HEK293T (cell line): ENCODE results near the gene CASD1.
A peak's percentile ranks its signal among the peaks of the same experiment; 100 is the strongest.

Experiments used
- CTCF ChIA-PET: fragments of 350-600 bp; formaldehyde crosslinking; extraction: SDS; loops from one replicate; lab custom pipeline; 2021; ENCODE audit warnings: antibody characterized with exemption, inconsistent platforms; lab: Yijun Ruan, JAX
- POLR2A ChIA-PET: fragments of 350-600 bp; formaldehyde crosslinking; extraction: SDS; loops from one replicate; lab custom pipeline; 2020; ENCODE audit warnings: antibody characterized with exemption, inconsistent platforms; lab: Yijun Ruan, JAX
- DNase-seq: peaks from one replicate; pipeline ENCODE4 v3.0.0; 2012; ENCODE audit warnings: mixed read lengths; ENCODE audit errors: extremely low spot score
- ARNT ChIP-seq: fragments of 450-650 bp; IDR thresholded peaks from 2 replicates; pipeline ENCODE4 v1.6.1; 2017; ENCODE audit warnings: mild to moderate bottlenecking
- BHLHE40 ChIP-seq: fragments of 450-650 bp; IDR thresholded peaks from 2 replicates; pipeline ENCODE4 v1.6.1; 2016; ENCODE audit warnings: mild to moderate bottlenecking, moderate library complexity, borderline replicate concordance
- CTBP1 ChIP-seq: fragments of 450-650 bp; IDR thresholded peaks from 2 replicates; pipeline ENCODE4 v1.6.1; 2016; ENCODE audit warnings: borderline replicate concordance
- ELF4 ChIP-seq: fragments of 450-650 bp; IDR thresholded peaks from 2 replicates; pipeline ENCODE4 v1.6.1; 2017; ENCODE audit warnings: antibody characterized with exemption
- FOXA1 ChIP-seq: fragments of 450-650 bp; IDR thresholded peaks from 2 replicates; pipeline ENCODE4 v1.6.1; 2016; ENCODE audit warnings: mild to moderate bottlenecking
- FOXK2 ChIP-seq: fragments of 450-650 bp; IDR thresholded peaks from 2 replicates; pipeline ENCODE4 v1.6.1; 2016; ENCODE audit warnings: mild to moderate bottlenecking
- FOXM1 ChIP-seq: fragments of 450-650 bp; IDR thresholded peaks from 2 replicates; pipeline ENCODE4 v1.6.1; 2017; ENCODE audit warnings: mild to moderate bottlenecking, borderline replicate concordance
- HDGF ChIP-seq: fragments of 450-650 bp; IDR thresholded peaks from 2 replicates; pipeline ENCODE4 v1.6.1; 2017; ENCODE audit warnings: antibody characterized with exemption, borderline replicate concordance
- L3MBTL2 ChIP-seq: fragments of 450-650 bp; conservative IDR thresholded peaks from 2 replicates; pipeline ENCODE4 v1.6.1; 2016; ENCODE audit warnings: mild to moderate bottlenecking
- LEF1 ChIP-seq: fragments of 450-650 bp; IDR thresholded peaks from 2 replicates; pipeline ENCODE4 v1.6.1; 2017; ENCODE audit warnings: mild to moderate bottlenecking, borderline replicate concordance
- NFRKB ChIP-seq: fragments of 450-650 bp; IDR thresholded peaks from 2 replicates; pipeline ENCODE4 v1.6.1; 2016; ENCODE audit warnings: mild to moderate bottlenecking, moderate library complexity
- SP1 ChIP-seq: fragments of 450-650 bp; IDR thresholded peaks from 2 replicates; pipeline ENCODE4 v1.6.1; 2017
- SUZ12 ChIP-seq: fragments of 450-650 bp; IDR thresholded peaks from 2 replicates; pipeline ENCODE4 v1.6.1; 2016; ENCODE audit warnings: mild to moderate bottlenecking
- TARDBP ChIP-seq: fragments of 450-650 bp; IDR thresholded peaks from 2 replicates; pipeline ENCODE4 v1.6.1; 2016
- ZNF384 ChIP-seq: fragments of 450-650 bp; IDR thresholded peaks from 2 replicates; pipeline ENCODE4 v1.6.1; 2016
- TF ChIP-seq, protein P1 (sequence below): fragments of 450-650 bp; IDR thresholded peaks from 2 replicates; pipeline ENCODE4 v1.6.1; 2016

The CASD1 gene

GRCh38 chr7:94530109-94530508, 20.5 kb downstream of the CASD1 start:
- TF ChIP-seq NFRKB (no peak), CTBP1 (no peak), ELF4 (no peak), HDGF (no peak), FOXM1 (no peak), BHLHE40 (no peak), FOXK2 (no peak), ZNF384 (no peak), L3MBTL2 (no peak), FOXA1 (no peak), ARNT (no peak)
- TF ChIP-seq, protein P1, sequence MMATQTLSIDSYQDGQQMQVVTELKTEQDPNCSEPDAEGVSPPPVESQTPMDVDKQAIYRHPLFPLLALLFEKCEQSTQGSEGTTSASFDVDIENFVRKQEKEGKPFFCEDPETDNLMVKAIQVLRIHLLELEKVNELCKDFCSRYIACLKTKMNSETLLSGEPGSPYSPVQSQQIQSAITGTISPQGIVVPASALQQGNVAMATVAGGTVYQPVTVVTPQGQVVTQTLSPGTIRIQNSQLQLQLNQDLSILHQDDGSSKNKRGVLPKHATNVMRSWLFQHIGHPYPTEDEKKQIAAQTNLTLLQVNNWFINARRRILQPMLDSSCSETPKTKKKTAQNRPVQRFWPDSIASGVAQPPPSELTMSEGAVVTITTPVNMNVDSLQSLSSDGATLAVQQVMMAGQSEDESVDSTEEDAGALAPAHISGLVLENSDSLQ: no peak
- CTCF ChIA-PET: no interaction called here
- POLR2A ChIA-PET: no interaction called here
- no peak for DNase-seq

DNA sequence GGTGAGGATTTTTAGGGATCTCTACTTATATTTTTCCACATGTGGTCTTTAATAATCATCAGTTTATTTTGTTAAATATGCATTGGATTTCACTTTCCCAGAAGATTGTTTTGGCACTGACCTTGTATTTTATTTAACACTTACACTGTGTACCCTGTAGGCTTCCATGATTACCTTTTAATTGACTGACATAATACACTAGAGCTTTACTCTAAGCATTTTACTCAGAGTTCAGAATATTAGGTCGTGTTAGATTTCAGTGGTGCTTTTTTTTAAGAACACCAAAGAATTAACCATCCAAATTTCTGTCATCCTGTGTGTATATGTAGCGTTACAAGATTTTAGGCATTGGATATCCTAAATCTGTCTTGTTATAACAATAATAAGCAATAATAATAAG, 23.1 kb downstream of the CASD1 start:
- TF ChIP-seq ARNT: no peak
- TF ChIP-seq ELF4: no peak
- no peak for TF ChIP-seq L3MBTL2
- no peak for TF ChIP-seq HDGF
- TF ChIP-seq SP1: no peak
- TF ChIP-seq, protein P1: no peak
- TF ChIP-seq CTBP1: no peak
- TF ChIP-seq FOXA1: no peak
- no peak for TF ChIP-seq LEF1
- no peak for TF ChIP-seq ZNF384
- no peak for DNase-seq
- ChIA-PET POLR2A (no interaction called here), CTCF (no interaction called here)

- ChIA-PET POLR2A (interaction anchor here (0.7 kb wide), 1 partner anchor 21 kb away, joined by 3 read pairs; no protein-coding TSS in a partner anchor), CTCF (no interaction called here)
- TF ChIP-seq LEF1 (no peak), CTBP1 (no peak), SP1 (no peak), ARNT (no peak), FOXM1 (no peak), NFRKB (no peak), FOXK2 (no peak), BHLHE40 (no peak), SUZ12 (no peak), L3MBTL2 (no peak), TARDBP (no peak), HDGF (no peak), FOXA1 (no peak), ELF4 (no peak), ZNF384 (no peak)
- TF ChIP-seq, protein P1: no peak
- DNase-seq: no peak
These were observed 30.8 kb downstream of the CASD1 start for GRCh38 chr7:94540428-94540827.

- TF ChIP-seq ARNT (no peak), FOXM1 (no peak), SP1 (no peak)
- TF ChIP-seq, protein P1: peak; percentile 93
- CTCF ChIA-PET: no interaction called here
- DNase-seq: no peak
- POLR2A ChIA-PET: no interaction called here
These were observed 37.5 kb downstream of the CASD1 start for GRCh38 chr7:94547126-94547525.

- ChIA-PET POLR2A (no interaction called here), CTCF (no interaction called here)
- no peak for TF ChIP-seq ARNT
- no peak for TF ChIP-seq BHLHE40
- TF ChIP-seq SP1: no peak
- no peak for TF ChIP-seq L3MBTL2
- TF ChIP-seq TARDBP: no peak
- TF ChIP-seq FOXM1: no peak
- TF ChIP-seq NFRKB: no peak
- no peak for TF ChIP-seq ELF4
- no peak for TF ChIP-seq HDGF
- no peak for TF ChIP-seq CTBP1
- TF ChIP-seq SUZ12: no peak
- no peak for TF ChIP-seq FOXA1
- no peak for TF ChIP-seq FOXK2
- TF ChIP-seq, protein P1: no peak
- no peak for TF ChIP-seq ZNF384
- no peak for TF ChIP-seq LEF1
- no peak for DNase-seq
These were observed 46.4 kb downstream of the CASD1 start for GRCh38 chr7:94556028-94556427.
